Measurements from ENCODE around the gene BLVRA. TPM values are rescaled to one million over a fixed set of nuclear protein-coding genes. Genes with fewer than 3 reads are reported as not detected.

BLVRA gene
- total RNA-seq, 1 donor from 2014 or later: 19.3 TPM

- no peak overlapping the region for H3K27ac Mint-ChIP-seq
- H3K9me3 Mint-ChIP-seq: no peaks in the 10 kb centered on the region
- H3K36me3 Mint-ChIP-seq: no peaks in the 10 kb centered on the region
- TF ChIP-seq CTCF (conservative IDR thresholded peaks at IDR 0.05): no peak
- DNase-seq (ENCODE audit: extremely low spot score, unreplicated experiment): no peak
- H3K4me3 Mint-ChIP-seq: no peak overlapping the region
- peaks cover 3% of the 10 kb centered on the region for H3K27me3 Mint-ChIP-seq
- H3K4me1 Mint-ChIP-seq (ENCODE audit: unreplicated experiment): no peaks in the 10 kb centered on the region
These were observed 97.8 kb downstream of the BLVRA start for GRCh38 chr7:43856316-43856715.

Other genes starting within 250 kb of the BLVRA start
- gene STK17A, start 175.6 kb upstream of the BLVRA start, total RNA-seq (ENCODE audit: low replicate concordance): 11.0 and 16.7 TPM in 2 replicates
- 49.8 and 75.3 TPM in 2 replicates for gene COA1, start 29.2 kb upstream of the BLVRA start, total RNA-seq (ENCODE audit: low replicate concordance)
- 96.6 and 101 TPM in 2 replicates for gene MRPS24, start 110.8 kb downstream of the BLVRA start, total RNA-seq (ENCODE audit: low replicate concordance)
- 28.2 and 35.0 TPM in 2 replicates for gene URGCP, start 147.9 kb downstream of the BLVRA start, total RNA-seq (ENCODE audit: low replicate concordance)
- 11.4 and 16.7 TPM in 2 replicates for gene UBE2D4, start 167.8 kb downstream of the BLVRA start, total RNA-seq (ENCODE audit: low replicate concordance)
- gene SPDYE1, start 239.2 kb downstream of the BLVRA start, total RNA-seq (ENCODE audit: low replicate concordance): not detected in 2 replicates

Measured in type B pancreatic cell (in vitro differentiated cells).